ENCODE data around the gene WDFY2.
"Not testable (repeated sequence)": the region's sequence is repeated elsewhere in the genome, so short reads cannot be mapped to it uniquely, and the experiment has no call there.

GRCh38 chr13:51545446-51545845 is 38.8 kb upstream of the WDFY2 start:
- TF ChIP-seq CTCF, POLR2AphosphoS5 (IDR thresholded peaks at IDR 0.05): not testable (repeated sequence)
